Activated CD4-positive, alpha-beta T cell treated with anti-CD3 and anti-CD28 coated beads, Interleukin-2, amount 50 U/mL, for 4 hours (primary cell): ENCODE data around the gene CELF2.
A peak's percentile ranks its signal among the peaks of the same experiment; 100 is the strongest.
"Not testable (repeated sequence)": the region's sequence is repeated elsewhere in the genome, so short reads cannot be mapped to it uniquely, and the experiment has no call there.

Experiments
- DNase-seq, 2 experiments: peaks; one replicate each; pipeline ENCODE4 v3.0.0-alpha.2; 2020

The CELF2 gene

DNA sequence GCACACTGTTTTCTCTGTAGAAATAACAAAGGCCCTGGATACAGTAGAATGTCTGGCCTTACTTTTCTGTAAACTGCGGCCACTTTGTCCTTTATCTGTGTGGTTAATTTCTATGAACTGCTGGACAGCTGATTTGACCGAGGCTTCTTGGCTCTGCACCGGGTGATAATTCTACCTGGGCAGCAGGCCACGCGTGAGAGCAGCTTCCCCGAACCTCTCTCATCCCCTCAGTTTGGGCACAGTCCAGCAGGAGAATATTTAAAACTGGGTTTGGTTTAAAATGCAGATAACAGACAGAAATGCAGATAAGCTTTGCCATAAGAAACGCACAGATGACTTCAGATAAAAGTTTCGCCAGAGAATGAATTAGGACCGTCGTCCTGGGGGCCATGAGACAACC is 81.0 kb downstream of the CELF2 start:
- DNase-seq, result no peak

DNA sequence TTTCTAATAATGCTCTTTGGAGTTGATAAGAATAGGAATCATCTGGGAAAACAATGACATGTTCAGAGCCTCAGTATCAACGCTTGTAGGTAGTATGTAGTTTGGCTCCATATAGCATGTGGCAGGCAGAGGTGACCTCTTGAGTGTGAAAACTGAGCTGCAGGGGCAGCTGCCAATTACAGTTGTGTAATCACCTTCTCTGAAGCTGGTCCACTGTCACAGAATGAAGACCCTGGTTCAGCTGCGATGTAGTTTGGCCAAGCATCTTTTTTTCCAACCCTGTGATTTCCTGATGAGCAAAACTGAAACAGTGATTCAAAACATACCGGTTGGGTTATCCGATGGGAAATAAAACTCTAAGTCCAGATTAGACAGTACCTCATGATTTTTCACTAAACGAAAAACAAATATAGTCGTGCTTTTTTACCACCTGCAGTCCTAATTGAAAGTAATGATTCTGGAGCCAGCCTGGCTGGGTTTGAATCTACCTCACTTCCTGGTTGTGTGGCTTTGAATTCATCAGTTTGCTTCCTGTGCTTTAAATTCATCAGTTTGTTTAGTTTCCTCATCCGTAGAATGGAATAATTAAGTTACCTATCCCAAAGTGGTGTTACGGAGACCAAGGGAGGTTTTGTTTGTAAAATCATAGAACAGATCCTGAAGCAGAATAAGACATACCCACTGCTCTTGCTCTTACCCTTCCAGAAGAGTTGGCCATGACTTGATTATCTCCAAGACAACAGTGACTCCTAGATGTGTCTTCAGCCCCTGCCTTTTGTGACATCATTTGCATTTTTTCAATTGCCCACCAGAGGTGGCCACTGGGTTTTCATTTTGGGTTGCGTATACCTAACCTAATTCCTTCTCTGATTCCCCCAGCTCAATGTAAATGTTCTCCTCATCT is 87.4 kb downstream of the CELF2 start:
- DNase-seq, result no peak

DNA sequence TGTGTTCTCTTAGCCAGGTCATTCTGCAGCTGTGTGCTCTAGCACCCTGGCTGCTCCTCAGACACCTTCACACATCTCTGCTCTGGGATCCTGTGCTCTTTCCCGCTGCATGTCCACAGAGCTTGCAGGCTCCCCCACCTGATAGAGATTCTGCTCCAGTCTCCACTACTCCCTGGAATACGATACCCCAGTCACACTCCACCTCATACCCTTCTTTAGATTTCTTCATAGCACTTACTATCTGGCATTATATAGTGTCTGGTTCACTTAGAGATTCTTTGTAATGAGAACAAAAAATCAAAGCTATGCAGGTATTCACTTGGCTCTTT is 88.0 kb downstream of the CELF2 start:
- no peak for DNase-seq

DNA sequence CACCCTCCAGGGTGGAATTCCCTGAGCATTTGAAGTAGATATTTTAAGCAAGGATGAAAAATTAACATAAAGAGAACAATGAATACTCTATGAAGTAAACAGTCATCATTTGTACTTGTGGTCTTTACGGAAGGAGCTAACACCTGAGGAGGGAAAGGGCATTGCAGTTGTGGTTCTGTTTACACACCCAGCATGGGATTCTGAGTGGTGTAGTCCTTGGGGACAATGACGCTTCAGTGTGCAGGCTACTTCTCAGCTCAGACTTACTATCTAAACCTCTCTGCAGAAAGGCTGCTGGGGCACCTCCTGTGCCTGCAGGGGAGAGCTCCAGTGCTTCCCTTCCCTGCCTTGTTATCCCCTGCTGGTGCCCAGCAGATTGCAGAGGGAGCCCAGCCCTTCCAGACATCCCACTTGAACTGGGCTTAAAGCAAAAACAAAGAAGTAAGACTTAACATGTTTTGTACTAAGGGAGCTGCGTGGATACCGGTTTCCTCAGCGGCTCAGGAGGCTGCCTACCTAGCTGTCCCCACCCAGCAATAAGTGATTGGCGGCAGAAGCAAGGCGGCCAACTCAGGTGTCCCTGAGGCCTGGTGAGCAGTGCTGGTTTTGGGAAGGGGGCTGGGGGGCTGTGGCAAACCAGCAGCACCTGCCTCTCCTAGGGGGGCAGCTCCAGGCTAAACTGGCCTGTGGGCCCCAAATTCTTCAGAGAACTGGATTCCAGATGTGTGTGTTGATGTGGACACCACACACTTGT is 89.1 kb downstream of the CELF2 start:
- DNase-seq, result no peak

DNA sequence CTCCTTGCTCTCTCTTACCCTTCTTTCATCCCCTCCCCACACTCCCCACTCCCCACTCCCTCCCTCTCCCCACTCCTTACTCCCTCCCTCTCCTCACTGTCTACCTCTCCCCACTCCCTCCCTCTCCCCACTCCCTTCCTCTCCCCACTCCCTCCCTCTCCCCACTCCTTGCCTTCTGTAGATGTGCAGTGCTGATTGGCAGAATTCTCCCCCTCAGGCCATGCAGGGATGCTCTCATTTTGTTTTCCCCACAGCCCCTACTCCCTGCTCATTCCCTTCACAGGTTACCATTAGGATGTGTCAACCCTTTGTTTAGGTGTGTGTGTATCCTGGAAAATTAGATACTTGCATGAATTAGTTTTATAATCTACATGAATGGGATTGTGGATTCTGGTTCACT is 90.3 kb downstream of the CELF2 start:
- no peak for DNase-seq

DNA sequence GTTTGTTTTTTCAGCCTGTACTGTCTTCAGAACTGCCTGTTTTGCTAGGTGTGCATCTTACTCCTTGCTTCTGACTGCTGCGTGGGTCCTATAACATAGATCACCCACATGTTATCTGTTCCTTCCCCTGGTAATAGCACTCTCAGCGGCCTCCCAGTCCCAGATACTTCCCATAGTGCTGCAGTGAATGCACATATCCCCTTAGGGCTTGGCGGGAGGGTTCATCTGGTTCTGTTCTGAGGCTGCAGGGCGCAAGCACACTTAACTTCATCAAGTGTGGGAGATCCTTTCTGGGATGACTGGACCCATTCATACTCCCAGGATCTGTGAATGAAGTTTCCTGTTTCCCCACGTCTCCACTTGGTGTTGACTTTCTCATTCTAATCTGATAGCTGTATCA is 90.7 kb downstream of the CELF2 start:
- no peak for DNase-seq

DNA sequence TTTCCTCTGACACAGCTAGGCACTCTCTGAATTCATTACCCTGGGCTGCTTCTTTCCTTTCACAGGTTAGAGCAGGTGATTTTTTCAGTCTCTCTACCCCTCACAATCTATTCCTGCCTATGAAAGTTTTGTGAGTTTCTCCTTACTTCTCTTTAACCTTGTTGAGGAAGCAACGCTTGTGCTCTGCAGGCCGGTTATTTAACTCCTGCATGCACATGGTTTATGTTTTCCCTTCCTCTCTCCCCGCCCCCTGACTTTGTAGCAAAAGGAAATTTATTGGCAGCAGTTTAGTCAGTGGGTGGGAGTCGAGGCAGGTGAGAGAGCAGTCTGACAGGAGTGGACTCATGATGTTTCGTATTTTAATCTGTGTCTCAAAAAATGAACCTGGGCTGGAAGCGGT is 91.9 kb downstream of the CELF2 start:
- DNase-seq, result no peak

DNA sequence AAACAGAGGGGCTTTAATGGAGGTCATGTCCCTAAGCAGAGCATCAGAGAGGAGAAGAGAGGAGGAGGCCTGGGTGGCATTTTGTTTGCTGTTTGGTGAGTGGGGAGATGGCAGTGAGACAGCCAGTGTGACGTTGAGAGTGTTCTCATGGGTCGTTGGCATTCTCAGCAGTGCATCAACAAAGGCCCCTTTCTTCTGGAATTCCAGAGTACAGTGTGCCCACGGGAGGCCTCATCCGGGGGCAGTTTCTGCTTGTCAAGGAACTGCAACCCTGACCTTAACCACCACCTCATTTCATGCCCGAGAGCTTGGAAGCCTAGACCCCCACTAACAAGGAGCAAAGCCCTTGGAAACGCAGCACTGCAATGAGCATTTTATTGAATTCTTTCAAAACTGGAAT is 92.9 kb downstream of the CELF2 start:
- no peak for DNase-seq

DNA sequence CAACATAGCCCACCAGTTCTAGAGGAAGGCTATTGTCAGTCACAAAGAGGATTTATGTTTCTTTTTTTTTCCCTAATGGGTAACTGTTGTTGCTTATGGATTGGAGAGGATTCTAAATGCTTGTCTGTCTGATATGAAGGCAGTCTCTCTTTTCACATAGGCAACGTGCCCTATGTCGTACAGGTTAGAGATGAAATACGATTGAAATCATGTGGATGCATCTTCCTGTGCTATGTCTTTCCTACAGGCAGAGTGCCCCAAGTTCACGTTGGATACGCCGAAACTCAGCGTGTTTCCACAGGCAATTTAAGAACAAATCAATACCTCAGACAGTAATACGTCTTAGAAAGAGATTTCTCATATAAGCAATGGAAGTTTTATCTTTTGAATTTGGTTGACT is 93.8 kb downstream of the CELF2 start:
- no peak for DNase-seq

DNA sequence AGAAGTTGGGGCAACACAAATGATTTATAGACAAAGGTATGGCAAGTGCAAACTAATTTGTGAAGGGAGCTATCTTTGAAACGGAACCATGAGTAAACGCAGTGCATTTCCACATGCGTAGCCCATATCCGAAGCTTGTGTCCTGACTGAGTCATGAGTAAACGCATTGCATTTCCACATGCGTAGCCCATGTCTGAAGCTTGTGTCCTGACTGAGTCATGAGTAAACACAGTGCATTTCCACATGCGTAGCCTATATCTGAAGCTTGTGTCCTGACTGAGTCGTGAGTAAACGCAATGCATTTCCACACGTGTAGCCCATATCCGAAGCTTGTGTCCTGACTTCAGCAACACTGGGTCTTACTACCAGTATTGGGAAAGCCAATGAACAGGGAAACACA is 95.0 kb downstream of the CELF2 start:
- DNase-seq, result no peak

DNA sequence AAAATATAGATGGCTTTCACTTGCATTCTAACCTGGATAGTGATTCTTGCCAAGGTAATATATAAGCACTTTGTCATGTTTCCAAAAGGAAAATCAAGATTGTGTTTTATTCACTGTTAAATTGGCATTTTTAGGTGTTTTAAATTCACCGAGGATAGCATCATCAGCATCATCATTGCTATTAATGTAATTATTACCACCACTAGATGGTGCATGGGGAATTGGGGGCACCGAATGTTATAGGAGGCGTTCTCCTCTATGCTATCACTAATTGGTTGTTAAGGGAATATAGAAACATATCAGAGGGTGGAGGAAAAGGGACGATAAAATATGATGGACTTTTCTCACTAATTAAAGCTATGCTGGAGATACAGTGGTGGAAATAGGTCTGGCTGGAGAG is 95.5 kb downstream of the CELF2 start:
- DNase-seq, result peak; percentile 15 to 21

DNA sequence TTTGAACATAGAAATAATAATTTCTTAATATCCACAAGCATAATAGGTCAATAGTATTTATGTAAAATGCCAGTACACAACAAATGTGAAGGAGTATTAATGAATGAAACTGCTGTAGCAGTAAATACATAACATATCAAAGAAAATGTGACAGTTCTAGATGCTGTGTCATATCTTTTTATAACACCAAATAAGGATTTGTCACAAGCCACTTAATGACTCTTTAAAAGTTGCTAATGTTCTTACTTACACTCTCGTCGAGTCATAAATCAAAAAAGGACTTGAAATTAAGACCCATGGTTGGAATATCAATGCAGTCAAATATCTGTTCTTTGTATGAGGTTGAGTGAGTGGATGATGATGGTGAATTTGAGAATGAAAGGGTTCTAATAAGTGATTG is 96.6 kb downstream of the CELF2 start:
- no peak for DNase-seq

DNA sequence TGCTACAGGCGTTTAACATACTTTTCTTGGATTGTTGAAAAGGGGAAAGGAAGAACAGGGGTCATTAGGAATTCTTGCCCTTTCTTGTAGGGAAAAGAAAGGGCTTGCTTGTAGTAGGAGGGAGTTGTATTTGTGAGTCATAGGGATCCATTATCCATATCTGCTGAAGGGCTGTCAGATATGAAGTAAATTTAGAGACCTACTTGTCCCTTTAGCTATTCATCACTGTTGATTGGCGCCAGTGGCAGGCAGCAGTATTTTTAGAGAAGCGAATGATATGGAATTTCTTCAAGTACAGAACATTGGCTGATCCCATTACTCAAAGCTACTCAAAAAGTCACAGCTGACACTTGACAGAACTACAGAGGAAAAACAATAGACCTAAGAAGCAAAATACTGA is 97.7 kb downstream of the CELF2 start:
- no peak for DNase-seq

DNA sequence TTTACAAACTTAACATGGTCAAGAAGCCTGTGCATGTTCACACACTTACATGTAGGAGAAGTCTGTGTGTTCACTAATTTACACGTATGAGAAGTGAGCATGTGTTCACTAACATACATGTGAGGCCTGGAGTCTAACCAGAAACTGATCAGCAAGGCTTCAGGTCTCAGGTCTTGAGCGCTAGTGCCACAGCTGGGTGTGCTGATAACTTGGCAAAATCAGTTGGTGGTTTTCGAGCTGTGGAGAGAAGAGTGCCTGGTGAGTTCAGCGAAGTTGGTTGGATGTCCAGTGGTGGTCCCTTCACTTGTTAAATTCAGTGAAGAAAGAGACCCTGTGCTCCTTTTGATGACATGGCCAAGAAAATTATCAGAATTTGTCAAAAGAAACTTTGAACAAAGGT is 98.7 kb downstream of the CELF2 start:
- no peak for DNase-seq

DNA sequence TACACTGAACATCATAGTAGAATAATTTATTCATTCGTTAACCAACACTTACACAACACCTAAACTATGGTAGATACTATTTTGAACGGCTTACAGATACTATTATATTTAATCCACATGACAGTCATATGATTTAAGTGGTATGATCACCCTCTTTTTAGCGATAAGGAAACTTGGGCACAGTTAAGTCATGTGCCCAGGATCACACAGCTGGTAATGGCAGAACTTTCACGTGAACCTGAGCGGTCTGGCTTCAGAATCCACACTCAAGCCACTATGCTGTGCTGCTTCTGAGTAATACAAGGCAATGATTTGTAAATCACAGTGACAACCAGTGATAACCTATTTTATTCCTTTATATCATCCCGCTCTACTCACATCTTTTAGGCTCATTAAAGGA is 99.1 kb downstream of the CELF2 start:
- DNase-seq, result no peak

DNA sequence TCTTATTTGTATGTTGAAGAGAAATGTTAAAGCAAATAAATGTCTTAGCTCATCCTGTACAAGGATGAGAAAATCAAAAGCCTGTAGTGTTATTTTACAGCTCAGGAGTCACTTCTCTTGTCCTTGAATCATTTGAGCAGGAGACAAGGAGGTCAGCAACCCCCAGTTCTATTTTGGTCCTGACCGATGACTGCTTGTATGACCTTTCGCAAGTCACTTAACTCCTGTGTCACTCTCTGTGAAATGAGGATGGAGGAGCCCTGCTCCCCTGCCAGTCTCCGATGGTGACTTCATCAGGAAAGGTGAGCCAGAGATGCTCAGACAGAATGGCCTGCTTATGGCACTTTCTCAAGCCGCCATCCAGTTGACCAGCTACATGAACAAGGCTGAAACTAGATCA is 101.0 kb downstream of the CELF2 start:
- no peak for DNase-seq

DNA sequence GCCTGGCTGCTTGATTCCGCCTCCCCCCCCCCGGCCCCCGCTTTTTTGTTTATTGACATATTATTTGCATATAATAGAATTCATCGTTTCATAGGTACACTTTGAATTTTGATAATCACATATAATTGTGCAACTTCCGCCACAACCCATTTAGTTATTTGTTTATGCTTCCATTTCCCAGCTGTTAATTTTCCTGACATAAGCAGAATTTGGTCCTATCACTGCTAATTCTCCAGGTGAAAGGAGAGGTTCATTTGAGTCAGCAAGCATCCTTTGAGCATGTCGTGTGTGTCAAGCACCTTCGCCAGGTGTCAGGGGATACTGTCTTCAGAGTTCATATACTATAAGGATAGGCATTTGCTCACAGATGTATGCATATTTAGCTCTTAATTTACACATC is 102.2 kb downstream of the CELF2 start:
- DNase-seq, result no peak

DNA sequence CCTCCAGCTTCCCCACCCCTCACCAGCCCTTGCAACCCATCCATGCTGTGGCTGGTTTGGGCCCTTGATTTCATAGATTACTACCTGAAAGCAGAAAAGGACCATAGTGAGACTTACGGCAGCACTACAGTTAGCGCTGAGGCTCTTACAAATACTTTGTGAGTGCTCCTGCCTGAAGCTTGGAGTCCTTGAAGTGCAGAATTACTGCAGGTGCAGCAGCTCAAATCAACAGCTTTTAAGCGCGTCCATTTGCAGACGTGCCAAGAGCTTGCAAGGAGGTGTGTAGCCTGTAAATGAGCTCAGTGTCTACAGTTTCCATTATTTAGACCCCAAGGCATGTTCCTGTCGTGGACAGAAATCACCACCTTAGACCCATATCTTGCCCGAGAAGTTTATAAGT is 103.0 kb downstream of the CELF2 start:
- no peak for DNase-seq

DNA sequence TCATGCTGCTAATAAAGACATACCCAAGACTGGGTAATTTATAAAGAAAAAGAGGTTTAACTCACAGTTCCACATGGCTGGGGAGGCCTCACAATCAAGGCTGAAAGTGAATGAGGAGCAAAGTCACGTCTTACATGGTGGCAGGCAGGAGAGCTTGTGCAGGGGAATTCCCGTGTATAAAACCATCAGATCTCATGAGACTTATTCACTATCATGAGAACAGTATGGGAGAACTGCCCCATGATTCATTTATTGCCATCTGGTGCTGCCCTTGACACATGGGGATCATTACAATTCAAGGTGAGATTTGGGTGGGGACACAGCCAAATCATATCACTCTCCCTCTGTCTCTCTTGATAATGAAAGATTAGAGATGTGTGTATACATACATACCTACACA is 106.2 kb downstream of the CELF2 start:
- not testable (repeated sequence) for DNase-seq

DNA sequence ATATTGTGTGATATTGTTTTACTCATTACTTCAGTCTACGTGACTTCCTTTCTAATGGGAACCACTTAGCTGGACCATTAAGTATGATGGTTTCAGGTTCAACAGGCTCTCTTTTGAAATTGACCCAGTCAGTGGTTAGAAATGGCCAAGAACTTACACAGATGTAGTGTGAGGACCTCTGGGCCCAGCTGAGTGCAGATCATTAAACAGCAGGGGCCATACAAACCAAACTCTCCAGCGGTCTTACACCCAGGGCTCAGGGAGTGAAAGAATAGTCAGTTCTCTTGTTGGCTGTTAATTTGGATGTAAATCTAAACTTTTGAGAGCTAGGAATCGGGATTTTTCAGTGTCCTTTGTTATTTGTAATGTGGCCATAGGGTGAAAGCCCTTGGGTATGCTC is 107.3 kb downstream of the CELF2 start:
- DNase-seq, result no peak

DNA sequence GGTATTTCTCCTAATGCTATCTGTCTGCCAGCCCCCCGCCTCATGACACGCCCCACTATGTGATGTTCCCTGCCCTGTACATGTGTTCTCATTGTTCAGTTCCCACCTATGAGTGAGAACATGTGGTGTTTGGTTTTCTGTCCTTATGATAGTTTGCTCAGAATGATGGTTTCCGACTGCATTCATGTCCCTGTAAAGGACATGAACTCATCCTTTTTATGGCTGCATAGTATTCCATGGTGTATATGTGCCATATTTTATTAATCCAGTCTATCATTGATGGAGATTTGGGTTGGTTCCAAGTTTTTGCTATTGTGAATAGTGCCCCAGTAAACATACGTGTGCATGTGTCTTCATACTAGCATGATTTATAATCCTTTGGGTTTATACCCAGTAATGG is 109.3 kb downstream of the CELF2 start:
- DNase-seq, result not testable (repeated sequence)

DNA sequence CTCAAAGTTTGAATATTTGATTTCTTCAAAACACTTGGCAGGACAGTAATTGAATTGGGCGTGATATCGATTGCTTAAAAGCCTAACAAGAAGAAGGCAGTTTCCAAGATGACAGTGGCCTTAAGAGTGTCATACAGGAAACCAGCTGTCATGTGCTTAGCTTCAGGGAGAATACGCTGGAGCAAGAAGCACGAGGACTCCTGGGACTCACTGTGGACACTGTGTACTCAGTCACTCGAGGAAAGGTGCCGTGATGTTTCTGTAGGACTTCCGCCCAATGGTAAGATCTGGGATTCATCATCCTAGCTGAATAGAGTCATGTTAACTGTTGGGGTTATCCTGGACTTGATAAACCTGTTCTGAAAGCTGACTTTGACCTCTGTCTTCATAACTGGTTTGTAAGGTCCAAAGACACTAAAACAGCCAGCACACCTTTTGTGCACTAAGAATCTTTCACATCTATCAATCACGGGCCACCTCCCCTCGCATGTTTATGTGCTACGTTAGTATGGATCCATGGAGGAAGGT is 113.5 kb downstream of the CELF2 start:
- no peak for DNase-seq

DNA sequence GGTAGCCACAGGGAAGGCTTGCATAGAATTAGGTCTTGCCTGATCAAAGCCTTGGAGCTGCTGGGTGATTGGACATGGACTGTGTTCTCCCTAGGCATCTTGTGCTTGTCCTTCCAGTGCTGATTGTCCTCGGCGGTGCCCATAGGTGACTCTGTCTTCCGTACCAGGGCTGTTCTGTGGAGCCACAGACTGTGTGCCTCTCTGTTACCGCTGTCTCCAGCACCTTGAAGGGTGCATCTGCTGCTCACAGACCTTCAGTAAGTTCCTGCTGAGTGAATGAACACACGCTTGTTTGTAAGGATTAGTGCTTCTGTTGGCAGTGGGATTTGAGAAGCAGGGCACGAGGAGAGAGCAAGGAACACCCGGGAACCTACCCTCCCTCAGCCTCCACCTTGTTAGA is 116.7 kb downstream of the CELF2 start:
- no peak for DNase-seq

DNA sequence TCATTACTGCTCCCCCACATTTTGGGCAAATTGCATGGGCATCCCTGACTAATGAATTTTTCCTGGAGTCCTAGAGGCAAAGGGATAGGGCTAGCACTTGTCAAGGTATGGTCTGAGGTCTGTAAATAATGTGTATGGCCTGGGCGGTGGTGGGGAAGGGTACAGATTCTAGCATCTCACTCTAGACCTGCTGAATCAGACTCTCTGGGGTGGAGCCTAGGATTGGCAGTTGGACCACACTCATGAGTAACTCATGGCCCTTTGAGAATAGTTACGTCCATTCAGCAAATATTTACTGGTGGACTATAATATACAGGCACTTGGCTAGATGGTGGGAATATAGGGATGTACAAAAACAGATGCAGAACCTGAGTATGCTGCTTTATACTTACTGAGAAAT is 118.0 kb downstream of the CELF2 start:
- no peak for DNase-seq
